Spinal cord (tissue), 10 donors: ENCODE data around the gene MORN4. TPM values are rescaled to one million over a fixed set of nuclear protein-coding genes. Genes with fewer than 3 reads are reported as not detected.

Source experiments
- DNase-seq, 6 donors: peaks; one replicate each; pipeline versions ENCODE4 v3.0.0 to v3.0.0-alpha.2; 2013 to 2015; ENCODE audit warnings: low spot score in 6 of 6, low read depth in 4 of 6
- H3K27ac ChIP-seq: one replicate; pipeline ENCODE4 v1.5.1; 2013; ENCODE audit warnings: low read depth, low read length, control low read depth
- H3K27me3 ChIP-seq: one replicate; pipeline ENCODE4 v1.6.1; 2013; ENCODE audit warnings: low read length; ENCODE audit not compliant: control insufficient read depth, insufficient read depth
- H3K36me3 ChIP-seq: one replicate; pipeline ENCODE4 v1.6.1; 2013; ENCODE audit warnings: low read length; ENCODE audit not compliant: control insufficient read depth, insufficient read depth
- H3K4me1 ChIP-seq: one replicate; pipeline ENCODE4 v1.6.1; 2013; ENCODE audit warnings: low read length; ENCODE audit not compliant: control insufficient read depth, insufficient read depth
- H3K4me3 ChIP-seq: one replicate; pipeline ENCODE4 v1.5.1; 2013; ENCODE audit warnings: low read depth, low read length, control low read depth
- H3K9me3 ChIP-seq: one replicate; pipeline ENCODE4 v1.6.1; 2013; ENCODE audit warnings: low read length; ENCODE audit not compliant: control insufficient read depth, insufficient read depth
- WGBS: methylation state at CpG from one replicate; pipeline ENCODE4 v1.1.5; 2013; ENCODE audit warnings: missing lambda C conversion rate; ENCODE audit not compliant: insufficient coverage; 5-methylcytosine and 5-hydroxymethylcytosine counted together
- polyA plus RNA-seq, 2 donors: library from polyadenylated mRNA; unstranded; fragments of 120-200 nt; gene quantifications; one replicate each; pipeline ENCODE4 v1.2.1, GENCODE V29; 2013; ENCODE audit not compliant: insufficient read length in 2 of 2
- total RNA-seq, 2 donors: library from RNA; depleted of rRNA in 1 of 2; stranded (reverse); fragments of 120-200 nt in 1 of 2; fragments of >200 nt in 1 of 2; gene quantifications; one replicate each; pipeline versions ENCODE4 v1.2.3 to v1.2.4, GENCODE V29; 2013 to 2014
- donor health status: healthy.

The MORN4 gene
- total and polyA plus RNA-seq, 4 donors = 19.2 to 45.7 (median 35.9) TPM

- Histone ChIP-seq H3K36me3 (peaks cover 7% of the 10 kb centered on the region), H3K9me3 (no peaks in the 10 kb centered on the region), H3K27me3 (no peaks in the 10 kb centered on the region), H3K4me1 (peaks cover 18% of the 10 kb centered on the region), H3K4me3 (no peak overlapping the region), H3K27ac (peak overlapping the region; percentile 52)
- 53% methylated on average over 15 of the region's 21 CpGs for WGBS
- peak in 3 of 6 donors; percentile 14 to 71 (median 33) for DNase-seq
Observed at GRCh38 chr10:97601268-97602215, 31.8 kb downstream of the MORN4 start.

- Histone ChIP-seq H3K27ac (no peak overlapping the region), H3K27me3 (no peaks in the 10 kb centered on the region), H3K4me1 (peaks cover 18% of the 10 kb centered on the region), H3K36me3 (peaks cover 7% of the 10 kb centered on the region), H3K4me3 (no peak overlapping the region), H3K9me3 (no peaks in the 10 kb centered on the region)
- DNase-seq = no peak
- no CpG with 5 or more reads among the region's 1 CpG for WGBS
Observed at GRCh38 chr10:97600616-97601015, 32.7 kb downstream of the MORN4 start.

- WGBS = 92% methylated on average over 3 of the region's 6 CpGs
- Histone ChIP-seq H3K27me3 (no peaks in the 10 kb centered on the region), H3K4me1 (peaks cover 18% of the 10 kb centered on the region), H3K36me3 (peaks cover 7% of the 10 kb centered on the region), H3K27ac (no peak overlapping the region), H3K4me3 (no peak overlapping the region), H3K9me3 (no peaks in the 10 kb centered on the region)
- DNase-seq = no peak
Observed at GRCh38 chr10:97599272-97599619, 34.1 kb downstream of the MORN4 start.

- 96% methylated on average over 17 of the region's 19 CpGs for WGBS
- no peak for DNase-seq
- H3K36me3 ChIP-seq = peaks cover 7% of the 10 kb centered on the region
- no peaks in the 10 kb centered on the region for H3K27me3 ChIP-seq
- no peaks in the 10 kb centered on the region for H3K9me3 ChIP-seq
- no peak overlapping the region for H3K4me3 ChIP-seq
- peaks cover 18% of the 10 kb centered on the region for H3K4me1 ChIP-seq
- no peak overlapping the region for H3K27ac ChIP-seq
Observed at GRCh38 chr10:97598407-97599271, 34.7 kb downstream of the MORN4 start.

- no peak overlapping the region for H3K27ac ChIP-seq
- H3K27me3 ChIP-seq = no peaks in the 10 kb centered on the region
- peaks cover 7% of the 10 kb centered on the region for H3K36me3 ChIP-seq
- WGBS = 83% methylated on average over 2 of the region's 2 CpGs
- no peak overlapping the region for H3K4me3 ChIP-seq
- no peak for DNase-seq
- no peaks in the 10 kb centered on the region for H3K9me3 ChIP-seq
- peaks cover 17% of the 10 kb centered on the region for H3K4me1 ChIP-seq
Observed at GRCh38 chr10:97597778-97598177, 35.5 kb downstream of the MORN4 start.

- H3K27ac ChIP-seq = no peak overlapping the region
- H3K4me1 ChIP-seq = peaks cover 6% of the 10 kb centered on the region
- peaks cover 7% of the 10 kb centered on the region for H3K36me3 ChIP-seq
- no peak overlapping the region for H3K4me3 ChIP-seq
- WGBS = 76% methylated on average over 7 of the region's 10 CpGs
- H3K9me3 ChIP-seq = no peaks in the 10 kb centered on the region
- H3K27me3 ChIP-seq = no peaks in the 10 kb centered on the region
- DNase-seq = no peak
Observed at GRCh38 chr10:97596101-97597082, 36.9 kb downstream of the MORN4 start.

GRCh38 chr10:97593421-97593820 is 39.9 kb downstream of the MORN4 start:
- Histone ChIP-seq H3K4me1 (peaks cover 6% of the 10 kb centered on the region), H3K36me3 (peaks cover 2% of the 10 kb centered on the region), H3K27me3 (no peaks in the 10 kb centered on the region), H3K9me3 (no peaks in the 10 kb centered on the region), H3K4me3 (no peak overlapping the region), H3K27ac (no peak overlapping the region)
- WGBS = 91% methylated on average over 2 of the region's 4 CpGs
- DNase-seq = no peak

- Histone ChIP-seq H3K36me3 (peaks cover 2% of the 10 kb centered on the region), H3K27ac (no peak overlapping the region), H3K27me3 (no peaks in the 10 kb centered on the region), H3K9me3 (no peaks in the 10 kb centered on the region), H3K4me3 (no peak overlapping the region), H3K4me1 (peaks cover 6% of the 10 kb centered on the region)
- 93% methylated on average over 3 of the region's 5 CpGs for WGBS
- no peak for DNase-seq
Observed at GRCh38 chr10:97590748-97591495, 42.4 kb downstream of the MORN4 start.
